Neural progenitor cell (in vitro differentiated cells): ENCODE measurements around the gene DIAPH2.

Experiments
- CTCF ChIP-seq: fragments of 200-600 bp; sonication (generic); IDR thresholded peaks from 2 replicates; pipeline ENCODE4 v1.5.1; 2017; ENCODE audit warnings: antibody characterized with exemption, mild to moderate bottlenecking
- EZH2 ChIP-seq: fragments of 200-600 bp; sonication (generic); IDR thresholded peaks from 2 replicates; pipeline ENCODE4 v1.6.1; 2017; ENCODE audit warnings: antibody characterized with exemption, mild to moderate bottlenecking, moderate library complexity
- EZH2phosphoT487 ChIP-seq: fragments of 200-600 bp; sonication (generic); IDR thresholded peaks from 2 replicates; pipeline ENCODE4 v1.6.1; 2017; ENCODE audit warnings: antibody characterized with exemption

GRCh38 chrX:97315939-97316338 lies 631.3 kb downstream of the DIAPH2 start:
- TF ChIP-seq CTCF (peak; percentile 37), EZH2phosphoT487 (no peak), EZH2 (no peak)
